CD4-positive, alpha-beta T cell (primary cell): ENCODE measurements around the gene TRAF3. TPM values are rescaled to one million over a fixed set of nuclear protein-coding genes. Genes with fewer than 3 reads are reported as not detected.

Source experiments
- ATAC-seq: fragments of 200-7000 bp; cut with Tn5 transposase; one replicate; pipeline ENCODE4 v1.10.0; 2022; ENCODE audit warnings: mild to moderate bottlenecking; ENCODE audit not compliant: poor library complexity
- CTCF ChIA-PET: fragments of 350-600 bp; sonication (Branson Sonifier 250); formaldehyde crosslinking; loops from one replicate; lab custom pipeline; 2021; ENCODE audit warnings: antibody characterized with exemption, inconsistent platforms; lab: Charles Lee
- POLR2A ChIA-PET: fragments of 350-600 bp; sonication (Branson Sonifier 250); formaldehyde crosslinking; loops from one replicate; lab custom pipeline; 2021; ENCODE audit warnings: antibody characterized with exemption, inconsistent platforms; lab: Charles Lee
- DNase-seq, 14 experiments: peaks; one replicate each; pipeline ENCODE4 v3.0.0-alpha.2; 2013 to 2020; ENCODE audit warnings: mixed read lengths in 2 of 14
- H3K27ac ChIP-seq, 2 donors: one replicate each; pipeline versions ENCODE4 v1.5.1 to v1.7.0; 2013; ENCODE audit warnings: low read length in 2 of 2, low read depth in 1 of 2, mild to moderate bottlenecking in 1 of 2
- H3K27me3 ChIP-seq, 2 experiments: 1 replicate in 1 of 2; 2 replicates in 1 of 2; pipeline versions ENCODE4 v1.6.1 to v1.7.0; 2013; ENCODE audit warnings: low read length in 2 of 2, control low read depth in 1 of 2, mild to moderate bottlenecking in 1 of 2, moderate library complexity in 1 of 2; ENCODE audit not compliant: insufficient read depth in 2 of 2, control insufficient read depth in 1 of 2
- H3K36me3 ChIP-seq: one replicate; pipeline ENCODE4 v1.6.1; 2013; ENCODE audit warnings: low read length, control low read depth; ENCODE audit not compliant: insufficient read depth
- H3K4me1 ChIP-seq: one replicate; pipeline ENCODE4 v1.6.1; 2013; ENCODE audit warnings: low read length, control low read depth; ENCODE audit not compliant: insufficient read depth
- H3K4me3 ChIP-seq: one replicate; pipeline ENCODE4 v1.5.1; 2013; ENCODE audit warnings: mild to moderate bottlenecking, low read length, moderate library complexity
- H3K9me3 ChIP-seq, 2 experiments: 1 replicate in 1 of 2; 2 replicates in 1 of 2; pipeline versions ENCODE4 v1.6.1 to v1.7.0; 2013; ENCODE audit warnings: low read length in 2 of 2, mild to moderate bottlenecking in 2 of 2, control low read depth in 1 of 2, moderate library complexity in 1 of 2; ENCODE audit not compliant: control insufficient read depth in 1 of 2, insufficient read depth in 1 of 2
- H3K27ac Mint-ChIP-seq: one replicate; pipeline ENCODE4 v1.8.0; 2020; ENCODE audit warnings: mixed read lengths
- H3K27me3 Mint-ChIP-seq: one replicate; pipeline ENCODE4 v1.8.0; 2021; ENCODE audit warnings: mixed read lengths
- H3K36me3 Mint-ChIP-seq: one replicate; pipeline ENCODE4 v1.8.0; 2021; ENCODE audit warnings: low read depth, mixed read lengths
- H3K4me1 Mint-ChIP-seq: one replicate; pipeline ENCODE4 v1.8.0; 2021; ENCODE audit warnings: low read depth, mixed read lengths
- H3K4me3 Mint-ChIP-seq: one replicate; pipeline ENCODE4 v1.8.0; 2020; ENCODE audit warnings: mild to moderate bottlenecking, mixed read lengths
- H3K9me3 Mint-ChIP-seq: one replicate; pipeline ENCODE4 v1.8.0; 2020; ENCODE audit warnings: mixed read lengths
- CTCF ChIP-seq: fragments of 200-600 bp; IDR thresholded peaks from one replicate; pipeline ENCODE4 v1.8.0; 2022; ENCODE audit warnings: antibody characterized with exemption, mild to moderate bottlenecking
- intact Hi-C, 2 experiments: fragments of 100-400 bp; cut with DNase I in 1 of 2; cut with micrococcal nuclease in 1 of 2; formaldehyde crosslinking; loops; one replicate each; pipeline versions ENCODE4 v1.15.1 to v1.9.0; 2023 to 2025; cut with DNase I, micrococcal nuclease
- total RNA-seq, 174 experiments: library from RNA in 2 of 174; stranded (reverse) in 2 of 174; gene quantifications; one replicate each; pipeline ENCODE4 v1.2.3 and lab custom pipeline; 2021 to 2026

Gene TRAF3
- total RNA-seq, 2 experiments from 2014 or later = 27.1 to 32.4 TPM

- DNase-seq = no peak
- peaks cover 77% of the 10 kb centered on the region for H3K36me3 Mint-ChIP-seq
- no peak overlapping the region for H3K27ac Mint-ChIP-seq
These were observed 53.3 kb downstream of the TRAF3 start for GRCh38 chr14:102830474-102831045.

DNA sequence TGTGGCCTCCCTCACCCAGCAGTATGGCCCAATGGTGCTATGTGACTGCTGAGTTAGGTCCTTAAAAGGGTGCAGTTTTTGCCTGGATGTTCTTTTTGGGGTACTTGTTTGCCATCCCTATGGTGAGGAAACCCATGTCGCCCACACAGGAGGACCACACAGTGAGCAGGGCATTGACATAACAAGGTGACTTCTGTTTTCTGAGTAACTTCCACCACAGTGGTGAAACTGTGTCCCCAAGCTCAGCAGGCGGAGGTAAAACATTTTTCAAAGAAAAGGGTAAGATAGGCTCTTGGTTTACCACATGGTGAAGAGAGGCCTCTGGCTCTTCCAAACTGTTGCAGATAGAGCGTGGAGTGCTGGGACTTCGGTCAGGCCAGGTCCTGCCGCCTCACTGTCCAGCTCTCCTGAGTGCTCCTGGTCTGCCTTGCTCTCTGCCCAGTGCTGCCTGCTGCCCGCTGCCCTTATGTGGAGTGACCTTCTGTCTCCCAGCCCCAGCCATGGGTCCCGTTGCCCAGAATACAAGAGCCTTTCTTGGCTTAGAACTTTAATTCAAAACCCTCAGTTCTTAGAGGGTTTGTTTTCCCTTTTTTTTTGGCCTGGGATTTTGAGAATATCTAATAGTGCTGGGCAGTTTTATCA lies 54.0 kb downstream of the TRAF3 start:
- Mint-ChIP-seq H3K9me3 (no peaks in the 10 kb centered on the region), H3K27ac (no peak overlapping the region), H3K4me3 (no peak overlapping the region), H3K4me1 (peaks cover 46% of the 10 kb centered on the region), H3K36me3 (peaks cover 78% of the 10 kb centered on the region), H3K27me3 (no peaks in the 10 kb centered on the region)
- ATAC-seq (no peak), DNase-seq (no peak)
- intact Hi-C loops = no loop called here
- Histone ChIP-seq H3K36me3 (peaks cover 36% of the 10 kb centered on the region), H3K4me1 (peaks cover 27% of the 10 kb centered on the region), H3K27me3 (no peaks in the 10 kb centered on the region), H3K27ac (no peak overlapping the region), H3K9me3 (no peaks in the 10 kb centered on the region), H3K4me3 (no peak overlapping the region)
- TF ChIP-seq CTCF = no peak
- ChIA-PET CTCF (no interaction called here), POLR2A (no interaction called here)

More at GRCh38 chr14:102830474-102831045, 53.3 kb downstream of the TRAF3 start:
- CTCF ChIA-PET = no interaction called here
- H3K36me3 ChIP-seq = peaks cover 41% of the 10 kb centered on the region
- peaks cover 53% of the 10 kb centered on the region for H3K4me1 Mint-ChIP-seq
- no peaks in the 10 kb centered on the region for H3K27me3 ChIP-seq
- H3K4me3 ChIP-seq = no peak overlapping the region
- ATAC-seq = no peak
- H3K27ac ChIP-seq = no peak overlapping the region
- no peaks in the 10 kb centered on the region for H3K27me3 Mint-ChIP-seq
- POLR2A ChIA-PET = no interaction called here
- H3K9me3 ChIP-seq = no peaks in the 10 kb centered on the region
- no peaks in the 10 kb centered on the region for H3K9me3 Mint-ChIP-seq
- H3K4me1 ChIP-seq = peaks cover 30% of the 10 kb centered on the region
- no peak for TF ChIP-seq CTCF
- no peak overlapping the region for H3K4me3 Mint-ChIP-seq
- intact Hi-C loops = no loop called here

DNA sequence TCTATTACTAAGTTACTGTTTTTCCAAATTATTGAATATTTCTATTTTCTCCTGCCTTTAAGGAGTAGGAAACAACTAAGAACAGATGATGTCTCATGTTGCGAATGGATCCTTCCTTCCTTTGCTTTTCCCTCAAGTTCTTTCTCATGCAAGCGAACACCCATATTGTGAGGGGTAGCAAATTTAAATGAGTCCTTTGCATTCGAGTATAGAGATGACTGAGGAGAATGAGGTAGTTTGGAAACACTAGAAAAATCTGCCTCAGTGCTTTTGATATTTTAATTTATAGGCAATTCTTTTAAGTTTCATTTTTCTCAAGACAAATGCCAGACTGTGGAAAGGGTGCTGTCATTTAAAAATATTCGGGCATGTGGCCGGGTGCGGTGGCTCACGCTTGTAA lies 56.1 kb downstream of the TRAF3 start:
- no peak overlapping the region for H3K4me3 Mint-ChIP-seq
- DNase-seq = no peak
- no peak overlapping the region for H3K27ac ChIP-seq
- no peaks in the 10 kb centered on the region for H3K9me3 Mint-ChIP-seq
- ATAC-seq = no peak
- CTCF ChIA-PET = no interaction called here
- no peak for TF ChIP-seq CTCF
- peaks cover 33% of the 10 kb centered on the region for H3K4me1 Mint-ChIP-seq
- POLR2A ChIA-PET = no interaction called here
- H3K27me3 ChIP-seq = no peaks in the 10 kb centered on the region
- H3K27ac Mint-ChIP-seq = no peak overlapping the region
- H3K9me3 ChIP-seq = no peaks in the 10 kb centered on the region
- H3K4me1 ChIP-seq = peaks cover 9% of the 10 kb centered on the region
- no peak overlapping the region for H3K4me3 ChIP-seq
- intact Hi-C loops = no loop called here
- H3K27me3 Mint-ChIP-seq = no peaks in the 10 kb centered on the region
- H3K36me3 Mint-ChIP-seq = peaks cover 77% of the 10 kb centered on the region
- H3K36me3 ChIP-seq = peaks cover 35% of the 10 kb centered on the region
